HG03108 (cell line): ENCODE results near the gene CCDC91.
"Not testable (repeated sequence)": the region's sequence is repeated elsewhere in the genome, so short reads cannot be mapped to it uniquely, and the experiment has no call there.

Experiments
- ATAC-seq: cut with Tn5 transposase; IDR thresholded peaks from one replicate; pipeline ENCODE4 v1.9.1; 2021; ENCODE audit warnings: moderate library complexity; ENCODE audit not compliant: unreplicated experiment

CCDC91 gene

GRCh38 chr12:28180786-28181185, 9.5 kb upstream of the CCDC91 start:
- ATAC-seq: no peak

- no peak for ATAC-seq
These were observed 5.9 kb upstream of the CCDC91 start for GRCh38 chr12:28184375-28184774.

- no peak for ATAC-seq
These were observed 3.8 kb upstream of the CCDC91 start for GRCh38 chr12:28186500-28186899.

GRCh38 chr12:28189784-28190320, 404 bp upstream of the CCDC91 start:
- ATAC-seq: no peak

- peak; percentile 7 for ATAC-seq
These were observed 1.1 kb downstream of the CCDC91 start for GRCh38 chr12:28191051-28192048.

- no peak for ATAC-seq
These were observed 1.9 kb downstream of the CCDC91 start for GRCh38 chr12:28192125-28192524.

- not testable (repeated sequence) for ATAC-seq
These were observed 4.4 kb downstream of the CCDC91 start for GRCh38 chr12:28194621-28195020.

GRCh38 chr12:28201136-28201535, 10.9 kb downstream of the CCDC91 start:
- not testable (repeated sequence) for ATAC-seq

GRCh38 chr12:28202374-28203130, 12.3 kb downstream of the CCDC91 start:
- ATAC-seq: no peak

- no peak for ATAC-seq
These were observed 19.5 kb downstream of the CCDC91 start for GRCh38 chr12:28209782-28210181.

- no peak for ATAC-seq
These were observed 21.9 kb downstream of the CCDC91 start for GRCh38 chr12:28212182-28212581.

- ATAC-seq: no peak
These were observed 24.8 kb downstream of the CCDC91 start for GRCh38 chr12:28215021-28215420.

GRCh38 chr12:28216016-28216415, 25.8 kb downstream of the CCDC91 start:
- ATAC-seq: no peak

- ATAC-seq: no peak
These were observed 27.5 kb downstream of the CCDC91 start for GRCh38 chr12:28217805-28218204.

GRCh38 chr12:28218875-28219274, 28.6 kb downstream of the CCDC91 start:
- ATAC-seq: no peak

GRCh38 chr12:28219827-28220226, 29.6 kb downstream of the CCDC91 start:
- ATAC-seq: no peak

- no peak for ATAC-seq
These were observed 31.9 kb downstream of the CCDC91 start for GRCh38 chr12:28222081-28222700.

GRCh38 chr12:28223025-28223554, 32.8 kb downstream of the CCDC91 start:
- peak; percentile 89 for ATAC-seq

- no peak for ATAC-seq
These were observed 33.6 kb downstream of the CCDC91 start for GRCh38 chr12:28223858-28224257.

- no peak for ATAC-seq
These were observed 36.4 kb downstream of the CCDC91 start for GRCh38 chr12:28226705-28227104.

GRCh38 chr12:28227251-28227650, 37.0 kb downstream of the CCDC91 start:
- no peak for ATAC-seq
